C4-2B (cell line): Measurements from ENCODE around the gene EPHA6.

Source experiments
- ZFX ChIP-seq: fragments of 450-650 bp; IDR thresholded peaks from 2 replicates; pipeline ENCODE4 v1.6.1; 2017
- TF ChIP-seq, protein P1 (sequence below): fragments of 450-650 bp; conservative IDR thresholded peaks from 2 replicates; pipeline ENCODE4 v1.5.1; 2017; ENCODE audit warnings: mild to moderate bottlenecking

GRCh38 chr3:96844204-96844514 is 29.8 kb downstream of the EPHA6 start:
- TF ChIP-seq, protein P1, sequence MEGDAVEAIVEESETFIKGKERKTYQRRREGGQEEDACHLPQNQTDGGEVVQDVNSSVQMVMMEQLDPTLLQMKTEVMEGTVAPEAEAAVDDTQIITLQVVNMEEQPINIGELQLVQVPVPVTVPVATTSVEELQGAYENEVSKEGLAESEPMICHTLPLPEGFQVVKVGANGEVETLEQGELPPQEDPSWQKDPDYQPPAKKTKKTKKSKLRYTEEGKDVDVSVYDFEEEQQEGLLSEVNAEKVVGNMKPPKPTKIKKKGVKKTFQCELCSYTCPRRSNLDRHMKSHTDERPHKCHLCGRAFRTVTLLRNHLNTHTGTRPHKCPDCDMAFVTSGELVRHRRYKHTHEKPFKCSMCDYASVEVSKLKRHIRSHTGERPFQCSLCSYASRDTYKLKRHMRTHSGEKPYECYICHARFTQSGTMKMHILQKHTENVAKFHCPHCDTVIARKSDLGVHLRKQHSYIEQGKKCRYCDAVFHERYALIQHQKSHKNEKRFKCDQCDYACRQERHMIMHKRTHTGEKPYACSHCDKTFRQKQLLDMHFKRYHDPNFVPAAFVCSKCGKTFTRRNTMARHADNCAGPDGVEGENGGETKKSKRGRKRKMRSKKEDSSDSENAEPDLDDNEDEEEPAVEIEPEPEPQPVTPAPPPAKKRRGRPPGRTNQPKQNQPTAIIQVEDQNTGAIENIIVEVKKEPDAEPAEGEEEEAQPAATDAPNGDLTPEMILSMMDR, result no peak
- TF ChIP-seq ZFX, result no peak
